ENCODE measurements around the gene ADGRF3.

DNA sequence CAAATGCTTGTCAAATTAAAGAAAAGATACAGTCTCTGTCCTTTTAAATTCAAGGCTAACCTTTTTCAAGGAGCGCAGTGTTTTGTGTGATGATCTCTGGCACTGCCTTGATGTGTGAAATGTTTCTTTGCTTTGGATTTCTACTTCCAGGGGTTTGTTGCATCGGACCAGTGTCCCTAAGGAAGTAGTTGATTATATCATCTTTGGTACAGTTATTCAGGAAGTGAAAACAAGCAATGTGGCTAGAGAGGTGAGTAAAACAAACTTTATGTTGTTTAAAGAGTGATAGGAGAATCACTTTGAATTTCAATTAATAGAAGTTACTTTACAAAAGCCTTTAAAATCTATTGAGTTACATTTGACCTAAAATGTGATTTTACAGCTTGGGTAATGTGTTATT is 73.1 kb downstream of the ADGRF3 start:
- TF ChIP-seq CEBPB (IDR thresholded peaks at IDR 0.05; ENCODE audit: low read depth) (peak; percentile 50; the same call in 1 of the 2 replicates), POLR2AphosphoS5 (IDR thresholded peaks at IDR 0.05; ENCODE audit: low read depth, low read length) (no peak), CTCF (IDR thresholded peaks at IDR 0.05 in 2 of 3, conservative IDR thresholded peaks at IDR 0.05 in 1 of 3; ENCODE audit: borderline replicate concordance in 1 of 3, insufficient read depth in 1 of 3, low read depth in 2 of 3, low read length in 2 of 3) (no peak), SIN3A (IDR thresholded peaks at IDR 0.05; ENCODE audit: low read depth) (no peak), EZH2 (IDR thresholded peaks at IDR 0.05) (no peak), JUND (IDR thresholded peaks at IDR 0.05) (no peak), EGR1 (IDR thresholded peaks at IDR 0.05; ENCODE audit: low read depth) (no peak)
